ENCODE results near the gene SYTL3.
"Not testable (repeated sequence)": the region's sequence is repeated elsewhere in the genome, so short reads cannot be mapped to it uniquely, and the experiment has no call there.

The SYTL3 gene

GRCh38 chr6:158646023-158646910 is 3.6 kb upstream of the SYTL3 start:
- FAIRE-seq (no peak), DNase-seq (ENCODE audit: insufficient read length) (no peak)
- TF ChIP-seq POLR2A (IDR thresholded peaks at IDR 0.05; ENCODE audit: low read depth, low read length) (no peak), TAF1 (IDR thresholded peaks at IDR 0.05; ENCODE audit: borderline replicate concordance, low read depth, low read length) (no peak), POLR2AphosphoS5 (IDR thresholded peaks at IDR 0.05; ENCODE audit: low read depth, low read length) (no peak)

- no peak for DNase-seq (ENCODE audit: insufficient read length)
- FAIRE-seq = no peak
- TF ChIP-seq POLR2A (IDR thresholded peaks at IDR 0.05; ENCODE audit: low read depth, low read length) (no peak), POLR2AphosphoS5 (IDR thresholded peaks at IDR 0.05; ENCODE audit: low read depth, low read length) (no peak), TAF1 (IDR thresholded peaks at IDR 0.05; ENCODE audit: borderline replicate concordance, low read depth, low read length) (no peak)
Measured at GRCh38 chr6:158647501-158647900, 2.4 kb upstream of the SYTL3 start.

GRCh38 chr6:158648682-158649131 is 1.1 kb upstream of the SYTL3 start:
- peak; percentile 78 for FAIRE-seq

GRCh38 chr6:158651981-158652737 is 2.3 kb downstream of the SYTL3 start:
- not testable (repeated sequence) for FAIRE-seq; DNase-seq (ENCODE audit: insufficient read length)

More at GRCh38 chr6:158648682-158649131, 1.1 kb upstream of the SYTL3 start:
- TF ChIP-seq POLR2A (IDR thresholded peaks at IDR 0.05; ENCODE audit: low read depth, low read length) = no peak
- no peak for TF ChIP-seq TAF1 (IDR thresholded peaks at IDR 0.05; ENCODE audit: borderline replicate concordance, low read depth, low read length)
- 0 out of 2 replicates have a peak, but pooled peaks have one; percentile 1 for TF ChIP-seq POLR2AphosphoS5 (IDR thresholded peaks at IDR 0.05; ENCODE audit: low read depth, low read length)
- no peak for DNase-seq (ENCODE audit: insufficient read length)

- TF ChIP-seq TAF1 (IDR thresholded peaks at IDR 0.05; ENCODE audit: borderline replicate concordance, low read depth, low read length) (no peak), POLR2A (IDR thresholded peaks at IDR 0.05; ENCODE audit: low read depth, low read length) (no peak), POLR2AphosphoS5 (IDR thresholded peaks at IDR 0.05; ENCODE audit: low read depth, low read length) (no peak; the same call in 1 of the 2 replicates)
- FAIRE-seq = peak; percentile 92
- DNase-seq (ENCODE audit: insufficient read length) = no peak
Measured at GRCh38 chr6:158653577-158654354, 3.9 kb downstream of the SYTL3 start.

- DNase-seq (ENCODE audit: insufficient read length) = no peak
- FAIRE-seq = no peak
- no peak; the same call in 1 of the 2 replicates for TF ChIP-seq POLR2A (IDR thresholded peaks at IDR 0.05; ENCODE audit: low read depth, low read length)
- TF ChIP-seq TAF1 (IDR thresholded peaks at IDR 0.05; ENCODE audit: borderline replicate concordance, low read depth, low read length) = no peak
- no peak for TF ChIP-seq POLR2AphosphoS5 (IDR thresholded peaks at IDR 0.05; ENCODE audit: low read depth, low read length)
Measured at GRCh38 chr6:158654498-158654897, 4.6 kb downstream of the SYTL3 start.

GRCh38 chr6:158654960-158655489 is 5.2 kb downstream of the SYTL3 start:
- DNase-seq (ENCODE audit: insufficient read length) = no peak
- no peak for FAIRE-seq
- TF ChIP-seq POLR2A (IDR thresholded peaks at IDR 0.05; ENCODE audit: low read depth, low read length) = no peak
- no peak for TF ChIP-seq TAF1 (IDR thresholded peaks at IDR 0.05; ENCODE audit: borderline replicate concordance, low read depth, low read length)
- TF ChIP-seq POLR2AphosphoS5 (IDR thresholded peaks at IDR 0.05; ENCODE audit: low read depth, low read length) = no peak

GRCh38 chr6:158655569-158656450 is 6.0 kb downstream of the SYTL3 start:
- peak; percentile 14 for FAIRE-seq
- TF ChIP-seq TAF1 (IDR thresholded peaks at IDR 0.05; ENCODE audit: borderline replicate concordance, low read depth, low read length) = no peak
- no peak for TF ChIP-seq POLR2AphosphoS5 (IDR thresholded peaks at IDR 0.05; ENCODE audit: low read depth, low read length)
- TF ChIP-seq POLR2A (IDR thresholded peaks at IDR 0.05; ENCODE audit: low read depth, low read length) = no peak
- no peak for DNase-seq (ENCODE audit: insufficient read length)

GRCh38 chr6:158656986-158657385 is 7.1 kb downstream of the SYTL3 start:
- FAIRE-seq; DNase-seq (ENCODE audit: insufficient read length): not testable (repeated sequence)

- peak; percentile 73 for FAIRE-seq
Measured at GRCh38 chr6:158660333-158660754, 10.5 kb downstream of the SYTL3 start.

More at GRCh38 chr6:158660333-158660754, 10.5 kb downstream of the SYTL3 start:
- no peak for TF ChIP-seq POLR2A (IDR thresholded peaks at IDR 0.05; ENCODE audit: low read depth, low read length)
- TF ChIP-seq POLR2AphosphoS5 (IDR thresholded peaks at IDR 0.05; ENCODE audit: low read depth, low read length) = no peak
- TF ChIP-seq TAF1 (IDR thresholded peaks at IDR 0.05; ENCODE audit: borderline replicate concordance, low read depth, low read length) = no peak
- no peak for DNase-seq (ENCODE audit: insufficient read length)

All from GM12892 (cell line).